ENCODE results near the gene CPT2.

Gene CPT2

GRCh38 chr1:53155534-53155933, 41.1 kb upstream of the CPT2 start:
- H3K4me3 ChIP-seq: no peak overlapping the region
- no peak for DNase-seq
- no peaks in the 10 kb centered on the region for H3K36me3 ChIP-seq
- H3K27ac ChIP-seq: no peak overlapping the region
- H3K4me1 ChIP-seq: peaks cover 0 to 15% (median 0%) of the 10 kb centered on the region in 4 donors
- intact Hi-C loops (cut with DNase I; ENCODE audit: low total_unique reads): no loop called here
- H3K9me3 ChIP-seq: no peaks in the 10 kb centered on the region
- TF ChIP-seq CTCF (IDR thresholded peaks at IDR 0.05): no peak
- H3K27me3 ChIP-seq: no peaks in the 10 kb centered on the region

- intact Hi-C loops (cut with DNase I; ENCODE audit: low total_unique reads): no loop called here
- no peak for DNase-seq
- Histone ChIP-seq H3K36me3 (no peaks in the 10 kb centered on the region), H3K4me3 (no peak overlapping the region), H3K9me3 (no peaks in the 10 kb centered on the region), H3K27me3 (no peaks in the 10 kb centered on the region), H3K27ac (no peak overlapping the region), H3K4me1 (peaks cover 0 to 15% (median 0%) of the 10 kb centered on the region in 4 donors)
- TF ChIP-seq CTCF (IDR thresholded peaks at IDR 0.05): no peak
Measured at GRCh38 chr1:53155945-53156344, 40.7 kb upstream of the CPT2 start.

GRCh38 chr1:53156783-53157182, 39.8 kb upstream of the CPT2 start:
- Histone ChIP-seq H3K4me3 (no peak overlapping the region), H3K27me3 (no peaks in the 10 kb centered on the region), H3K4me1 (peaks cover 0 to 15% (median 0%) of the 10 kb centered on the region in 4 donors), H3K27ac (no peak overlapping the region), H3K9me3 (no peaks in the 10 kb centered on the region), H3K36me3 (no peaks in the 10 kb centered on the region)
- intact Hi-C loops (cut with DNase I; ENCODE audit: low total_unique reads): no loop called here
- no peak for TF ChIP-seq CTCF (IDR thresholded peaks at IDR 0.05)
- DNase-seq: no peak

GRCh38 chr1:53158900-53159299, 37.7 kb upstream of the CPT2 start:
- intact Hi-C loops (cut with DNase I; ENCODE audit: low total_unique reads): no loop called here
- Histone ChIP-seq H3K4me3 (no peak overlapping the region), H3K27ac (no peak overlapping the region), H3K27me3 (no peaks in the 10 kb centered on the region), H3K4me1 (peaks cover 0 to 4% (median 0%) of the 10 kb centered on the region in 4 donors), H3K9me3 (no peaks in the 10 kb centered on the region), H3K36me3 (no peaks in the 10 kb centered on the region)
- no peak for DNase-seq
- no peak for TF ChIP-seq CTCF (IDR thresholded peaks at IDR 0.05)

- intact Hi-C loops (cut with DNase I; ENCODE audit: low total_unique reads): no loop called here
- no peak overlapping the region for H3K4me3 ChIP-seq
- H3K9me3 ChIP-seq: no peaks in the 10 kb centered on the region
- H3K27ac ChIP-seq: no peak overlapping the region
- DNase-seq: no peak
- no peaks in the 10 kb centered on the region for H3K27me3 ChIP-seq
- no peaks in the 10 kb centered on the region for H3K4me1 ChIP-seq
- no peaks in the 10 kb centered on the region for H3K36me3 ChIP-seq
- TF ChIP-seq CTCF (IDR thresholded peaks at IDR 0.05): no peak
Measured at GRCh38 chr1:53160924-53161378, 35.7 kb upstream of the CPT2 start.

- Histone ChIP-seq H3K9me3 (no peaks in the 10 kb centered on the region), H3K36me3 (no peaks in the 10 kb centered on the region), H3K27me3 (no peaks in the 10 kb centered on the region), H3K4me3 (no peak overlapping the region), H3K27ac (no peak overlapping the region), H3K4me1 (no peaks in the 10 kb centered on the region)
- intact Hi-C loops (cut with DNase I; ENCODE audit: low total_unique reads): no loop called here
- no peak for DNase-seq
- TF ChIP-seq CTCF (IDR thresholded peaks at IDR 0.05): no peak
Measured at GRCh38 chr1:53162621-53163020, 34.0 kb upstream of the CPT2 start.
